Caki2 (cell line): Measurements from ENCODE around the gene TSPAN31. TPM values are rescaled to one million over a fixed set of nuclear protein-coding genes. Genes with fewer than 3 reads are reported as not detected.

ENCODE experiments used
- DNase-seq: peaks from one replicate; pipeline ENCODE4 v3.0.0-alpha.2; 2015; ENCODE audit warnings: low read depth
- in situ Hi-C: cut with HindIII; loops from 2 replicates; pipeline ENCODE4 v1.10.0; 2016; ENCODE audit warnings: low sequenced_read_pairs, low pct_unique_long_range_greater_than_20kb, mixed read lengths
- total RNA-seq: library from RNA; depleted of rRNA; stranded (reverse); fragments of >200 nt; shearing (Covaris generic); gene quantifications from 2 replicates; pipeline ENCODE4 v1.2.3, GENCODE V29; 2014; ENCODE audit warnings: low replicate concordance

Gene TSPAN31
- total RNA-seq, 1 experiment from 2014 or later: 103 TPM

GRCh38 chr12:57732726-57733593 lies 11.9 kb upstream of the TSPAN31 start:
- DNase-seq: no peak

GRCh38 chr12:57733928-57734327 lies 10.9 kb upstream of the TSPAN31 start:
- in situ Hi-C loops: no loop called here
- no peak for DNase-seq

More at GRCh38 chr12:57732726-57733593, 11.9 kb upstream of the TSPAN31 start:
- in situ Hi-C loops: no loop called here

- in situ Hi-C loops: no loop called here
- no peak for DNase-seq
Observed at GRCh38 chr12:57734591-57734990, 10.2 kb upstream of the TSPAN31 start.

- in situ Hi-C loops: no loop called here
- DNase-seq: no peak
Observed at GRCh38 chr12:57735198-57735855, 9.5 kb upstream of the TSPAN31 start.

GRCh38 chr12:57735952-57736740 lies 8.7 kb upstream of the TSPAN31 start:
- DNase-seq: peak; percentile 28
- in situ Hi-C loops: no loop called here

- in situ Hi-C loops: no loop called here
- no peak for DNase-seq
Observed at GRCh38 chr12:57736741-57737466, 7.9 kb upstream of the TSPAN31 start.

GRCh38 chr12:57737467-57738460 lies 7.1 kb upstream of the TSPAN31 start:
- in situ Hi-C loops: no loop called here
- no peak for DNase-seq

- no peak for DNase-seq
- in situ Hi-C loops: no loop called here
Observed at GRCh38 chr12:57738661-57739237, 6.1 kb upstream of the TSPAN31 start, which contains the start of gene AGAP2. AGAP2 (minus strand) TSS chr12:57738742; CDS start chr12:57738246, 496 bp downstream.

GRCh38 chr12:57739387-57739786 lies 5.5 kb upstream of the TSPAN31 start:
- in situ Hi-C loops: no loop called here

GRCh38 chr12:57739914-57740538 lies 4.8 kb upstream of the TSPAN31 start:
- in situ Hi-C loops: no loop called here
- no peak for DNase-seq

More at GRCh38 chr12:57739387-57739786, 5.5 kb upstream of the TSPAN31 start:
- DNase-seq: no peak

- DNase-seq: no peak
- in situ Hi-C loops: no loop called here
Observed at GRCh38 chr12:57740656-57741412, 4.0 kb upstream of the TSPAN31 start.

- in situ Hi-C loops: no loop called here
- DNase-seq: no peak
Observed at GRCh38 chr12:57741413-57741789, 3.4 kb upstream of the TSPAN31 start.

GRCh38 chr12:57741844-57742738 lies 2.7 kb upstream of the TSPAN31 start:
- DNase-seq: no peak
- in situ Hi-C loops: no loop called here

- in situ Hi-C loops: no loop called here
Observed at GRCh38 chr12:57743769-57744168, 1.1 kb upstream of the TSPAN31 start.

More at GRCh38 chr12:57743769-57744168, 1.1 kb upstream of the TSPAN31 start:
- no peak for DNase-seq
